ENCODE measurements around the gene CDH19. TPM values are rescaled to one million over a fixed set of nuclear protein-coding genes. Genes with fewer than 3 reads are reported as not detected.

Gene CDH19
- total RNA-seq, 1 donor = not detected

GRCh38 chr18:66599190-66599589, 4.7 kb downstream of the CDH19 start:
- no peaks in the 10 kb centered on the region for H3K9me3 ChIP-seq (ENCODE audit: low read depth, low read length)
- H3K4me3 ChIP-seq (ENCODE audit: insufficient read depth, low read length) = no peak overlapping the region
- no peaks in the 10 kb centered on the region for H3K4me1 ChIP-seq (ENCODE audit: insufficient read depth, low read length)
- no peak overlapping the region for H3K4me2 ChIP-seq (ENCODE audit: insufficient read depth, low read length)
- H4K20me1 ChIP-seq (ENCODE audit: insufficient read depth, low read length) = no peaks in the 10 kb centered on the region
- no peak overlapping the region for H2AFZ ChIP-seq (ENCODE audit: low read length)
- H3K36me3 ChIP-seq (ENCODE audit: insufficient read depth, low read length) = no peaks in the 10 kb centered on the region
- TF ChIP-seq, protein P1, sequence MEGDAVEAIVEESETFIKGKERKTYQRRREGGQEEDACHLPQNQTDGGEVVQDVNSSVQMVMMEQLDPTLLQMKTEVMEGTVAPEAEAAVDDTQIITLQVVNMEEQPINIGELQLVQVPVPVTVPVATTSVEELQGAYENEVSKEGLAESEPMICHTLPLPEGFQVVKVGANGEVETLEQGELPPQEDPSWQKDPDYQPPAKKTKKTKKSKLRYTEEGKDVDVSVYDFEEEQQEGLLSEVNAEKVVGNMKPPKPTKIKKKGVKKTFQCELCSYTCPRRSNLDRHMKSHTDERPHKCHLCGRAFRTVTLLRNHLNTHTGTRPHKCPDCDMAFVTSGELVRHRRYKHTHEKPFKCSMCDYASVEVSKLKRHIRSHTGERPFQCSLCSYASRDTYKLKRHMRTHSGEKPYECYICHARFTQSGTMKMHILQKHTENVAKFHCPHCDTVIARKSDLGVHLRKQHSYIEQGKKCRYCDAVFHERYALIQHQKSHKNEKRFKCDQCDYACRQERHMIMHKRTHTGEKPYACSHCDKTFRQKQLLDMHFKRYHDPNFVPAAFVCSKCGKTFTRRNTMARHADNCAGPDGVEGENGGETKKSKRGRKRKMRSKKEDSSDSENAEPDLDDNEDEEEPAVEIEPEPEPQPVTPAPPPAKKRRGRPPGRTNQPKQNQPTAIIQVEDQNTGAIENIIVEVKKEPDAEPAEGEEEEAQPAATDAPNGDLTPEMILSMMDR (IDR thresholded peaks at IDR 0.05; ENCODE audit: extremely low read depth, low read depth, low read length) = no peak
- DNase-seq (ENCODE audit: insufficient read length, low spot score, missing footprints) = no peak
- H3K79me2 ChIP-seq (ENCODE audit: insufficient read depth, low read length) = no peaks in the 10 kb centered on the region
- H3K27me3 ChIP-seq (ENCODE audit: insufficient read depth, low read length) = no peaks in the 10 kb centered on the region
- H3K27ac ChIP-seq (ENCODE audit: low read depth, low read length) = no peak overlapping the region

GRCh38 chr18:66587430-66587829, 16.5 kb downstream of the CDH19 start:
- no peak overlapping the region for H3K27ac ChIP-seq (ENCODE audit: low read depth, low read length)
- no peaks in the 10 kb centered on the region for H3K36me3 ChIP-seq (ENCODE audit: insufficient read depth, low read length)
- no peak overlapping the region for H3K4me3 ChIP-seq (ENCODE audit: insufficient read depth, low read length)
- TF ChIP-seq, protein P1 (IDR thresholded peaks at IDR 0.05; ENCODE audit: extremely low read depth, low read depth, low read length) = no peak
- no peaks in the 10 kb centered on the region for H4K20me1 ChIP-seq (ENCODE audit: insufficient read depth, low read length)
- no peak overlapping the region for H2AFZ ChIP-seq (ENCODE audit: low read length)
- H3K4me2 ChIP-seq (ENCODE audit: insufficient read depth, low read length) = no peak overlapping the region
- no peak for DNase-seq (ENCODE audit: insufficient read length, low spot score, missing footprints)
- H3K9me3 ChIP-seq (ENCODE audit: low read depth, low read length) = no peaks in the 10 kb centered on the region
- H3K79me2 ChIP-seq (ENCODE audit: insufficient read depth, low read length) = no peaks in the 10 kb centered on the region
- H3K27me3 ChIP-seq (ENCODE audit: insufficient read depth, low read length) = no peaks in the 10 kb centered on the region
- H3K4me1 ChIP-seq (ENCODE audit: insufficient read depth, low read length) = no peaks in the 10 kb centered on the region

DNA sequence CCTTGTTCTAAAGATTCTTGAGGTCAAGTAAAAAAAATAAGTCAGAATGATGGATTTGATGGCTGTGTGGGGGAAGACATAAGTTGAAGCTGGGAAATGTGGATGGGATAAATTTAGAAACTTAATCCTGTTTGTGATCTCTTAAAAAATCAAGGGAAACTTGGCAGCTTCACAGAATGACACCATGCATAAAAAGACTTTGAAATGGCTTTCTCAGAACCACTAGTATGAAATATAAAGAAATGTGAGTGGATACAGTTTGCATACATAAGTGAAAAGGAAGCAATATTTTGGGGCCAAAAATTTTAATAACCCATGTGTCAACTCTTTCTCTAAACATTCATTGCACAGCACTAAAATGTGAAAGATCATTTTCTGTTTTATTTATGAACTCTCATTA, 21.7 kb downstream of the CDH19 start:
- Histone ChIP-seq H3K27me3 (ENCODE audit: insufficient read depth, low read length) (no peaks in the 10 kb centered on the region), H3K36me3 (ENCODE audit: insufficient read depth, low read length) (no peaks in the 10 kb centered on the region), H3K79me2 (ENCODE audit: insufficient read depth, low read length) (no peaks in the 10 kb centered on the region), H3K4me3 (ENCODE audit: insufficient read depth, low read length) (no peak overlapping the region), H3K27ac (ENCODE audit: low read depth, low read length) (no peak overlapping the region), H2AFZ (ENCODE audit: low read length) (no peak overlapping the region), H3K9me3 (ENCODE audit: low read depth, low read length) (no peaks in the 10 kb centered on the region), H4K20me1 (ENCODE audit: insufficient read depth, low read length) (no peaks in the 10 kb centered on the region), H3K4me2 (ENCODE audit: insufficient read depth, low read length) (no peak overlapping the region), H3K4me1 (ENCODE audit: insufficient read depth, low read length) (no peaks in the 10 kb centered on the region)
- DNase-seq (ENCODE audit: insufficient read length, low spot score, missing footprints) = no peak
- TF ChIP-seq, protein P1 (IDR thresholded peaks at IDR 0.05; ENCODE audit: extremely low read depth, low read depth, low read length) = no peak

GRCh38 chr18:66575263-66575662, 28.6 kb downstream of the CDH19 start:
- Histone ChIP-seq H3K4me1 (ENCODE audit: insufficient read depth, low read length) (no peaks in the 10 kb centered on the region), H3K4me3 (ENCODE audit: insufficient read depth, low read length) (no peak overlapping the region), H3K27ac (ENCODE audit: low read depth, low read length) (no peak overlapping the region), H2AFZ (ENCODE audit: low read length) (no peak overlapping the region), H3K9me3 (ENCODE audit: low read depth, low read length) (peaks cover 2% of the 10 kb centered on the region), H3K79me2 (ENCODE audit: insufficient read depth, low read length) (no peaks in the 10 kb centered on the region), H3K36me3 (ENCODE audit: insufficient read depth, low read length) (no peaks in the 10 kb centered on the region), H4K20me1 (ENCODE audit: insufficient read depth, low read length) (no peaks in the 10 kb centered on the region), H3K4me2 (ENCODE audit: insufficient read depth, low read length) (no peak overlapping the region), H3K27me3 (ENCODE audit: insufficient read depth, low read length) (no peaks in the 10 kb centered on the region)
- TF ChIP-seq, protein P1 (IDR thresholded peaks at IDR 0.05; ENCODE audit: extremely low read depth, low read depth, low read length) = no peak
- DNase-seq (ENCODE audit: insufficient read length, low spot score, missing footprints) = no peak
